ENCODE measurements around the gene STK11. TPM values are rescaled to one million over a fixed set of nuclear protein-coding genes. Genes with fewer than 3 reads are reported as not detected.

STK11 gene
- total RNA-seq, 4 donors from 2014 or later: 52.2 to 95.7 (median 73.2) TPM

DNA sequence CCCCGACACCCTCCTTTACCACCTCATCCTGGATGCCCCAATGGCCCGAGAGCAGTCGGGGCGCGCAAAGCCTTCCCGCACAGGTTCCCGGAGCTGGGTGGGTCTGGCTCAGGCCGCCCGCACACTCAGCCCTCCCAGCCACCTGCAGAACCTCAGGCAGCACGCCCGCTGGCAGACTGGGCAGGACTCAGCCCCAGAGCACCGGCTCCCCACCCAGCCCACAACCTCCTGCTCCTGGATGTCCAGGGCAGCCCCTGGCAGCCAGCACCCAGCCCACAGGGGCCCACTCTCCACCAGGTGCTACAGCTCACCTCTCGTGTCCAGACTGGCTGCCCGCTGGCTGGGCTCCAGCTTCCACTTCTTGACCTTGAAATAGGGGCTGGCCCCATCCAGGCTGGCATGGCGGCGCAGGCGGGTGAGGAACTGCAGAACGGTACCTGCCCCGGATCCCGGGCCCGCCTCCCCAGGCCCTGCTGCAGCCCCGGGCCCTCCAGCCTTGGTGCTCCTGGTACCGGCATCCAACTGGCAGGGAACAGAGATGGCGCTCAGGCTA is 27.6 kb downstream of the STK11 start:
- Histone ChIP-seq H3K9me3 (no peaks in the 10 kb centered on the region), H3K27ac (replicated peaks in 1 of 4) (peak overlapping the region in 3 of 4 donors; percentile 35 to 46 (median 40)), H3K4me1 (peaks cover 25 to 44% (median 38%) of the 10 kb centered on the region in 4 donors), H3K27me3 (peaks cover 0 to 14% (median 2%) of the 10 kb centered on the region in 4 donors), H3K4me3 (no peak overlapping the region), H3K36me3 (peaks cover 1 to 9% (median 2%) of the 10 kb centered on the region in 4 donors)
- TF ChIP-seq POLR2AphosphoS5 (IDR thresholded peaks at IDR 0.05): no peak
- TF ChIP-seq EP300 (IDR thresholded peaks at IDR 0.05): no peak
- no peak for TF ChIP-seq POLR2A (IDR thresholded peaks at IDR 0.05; ENCODE audit: low read depth)
- TF ChIP-seq, protein P1, sequence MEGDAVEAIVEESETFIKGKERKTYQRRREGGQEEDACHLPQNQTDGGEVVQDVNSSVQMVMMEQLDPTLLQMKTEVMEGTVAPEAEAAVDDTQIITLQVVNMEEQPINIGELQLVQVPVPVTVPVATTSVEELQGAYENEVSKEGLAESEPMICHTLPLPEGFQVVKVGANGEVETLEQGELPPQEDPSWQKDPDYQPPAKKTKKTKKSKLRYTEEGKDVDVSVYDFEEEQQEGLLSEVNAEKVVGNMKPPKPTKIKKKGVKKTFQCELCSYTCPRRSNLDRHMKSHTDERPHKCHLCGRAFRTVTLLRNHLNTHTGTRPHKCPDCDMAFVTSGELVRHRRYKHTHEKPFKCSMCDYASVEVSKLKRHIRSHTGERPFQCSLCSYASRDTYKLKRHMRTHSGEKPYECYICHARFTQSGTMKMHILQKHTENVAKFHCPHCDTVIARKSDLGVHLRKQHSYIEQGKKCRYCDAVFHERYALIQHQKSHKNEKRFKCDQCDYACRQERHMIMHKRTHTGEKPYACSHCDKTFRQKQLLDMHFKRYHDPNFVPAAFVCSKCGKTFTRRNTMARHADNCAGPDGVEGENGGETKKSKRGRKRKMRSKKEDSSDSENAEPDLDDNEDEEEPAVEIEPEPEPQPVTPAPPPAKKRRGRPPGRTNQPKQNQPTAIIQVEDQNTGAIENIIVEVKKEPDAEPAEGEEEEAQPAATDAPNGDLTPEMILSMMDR (IDR thresholded peaks at IDR 0.05): no peak
- 92% methylated on average over 16 of the region's 24 CpGs for WGBS
- no peak for DNase-seq (ENCODE audit: extremely low spot score)
- intact Hi-C loops (cut with DNase I): no loop called here

DNA sequence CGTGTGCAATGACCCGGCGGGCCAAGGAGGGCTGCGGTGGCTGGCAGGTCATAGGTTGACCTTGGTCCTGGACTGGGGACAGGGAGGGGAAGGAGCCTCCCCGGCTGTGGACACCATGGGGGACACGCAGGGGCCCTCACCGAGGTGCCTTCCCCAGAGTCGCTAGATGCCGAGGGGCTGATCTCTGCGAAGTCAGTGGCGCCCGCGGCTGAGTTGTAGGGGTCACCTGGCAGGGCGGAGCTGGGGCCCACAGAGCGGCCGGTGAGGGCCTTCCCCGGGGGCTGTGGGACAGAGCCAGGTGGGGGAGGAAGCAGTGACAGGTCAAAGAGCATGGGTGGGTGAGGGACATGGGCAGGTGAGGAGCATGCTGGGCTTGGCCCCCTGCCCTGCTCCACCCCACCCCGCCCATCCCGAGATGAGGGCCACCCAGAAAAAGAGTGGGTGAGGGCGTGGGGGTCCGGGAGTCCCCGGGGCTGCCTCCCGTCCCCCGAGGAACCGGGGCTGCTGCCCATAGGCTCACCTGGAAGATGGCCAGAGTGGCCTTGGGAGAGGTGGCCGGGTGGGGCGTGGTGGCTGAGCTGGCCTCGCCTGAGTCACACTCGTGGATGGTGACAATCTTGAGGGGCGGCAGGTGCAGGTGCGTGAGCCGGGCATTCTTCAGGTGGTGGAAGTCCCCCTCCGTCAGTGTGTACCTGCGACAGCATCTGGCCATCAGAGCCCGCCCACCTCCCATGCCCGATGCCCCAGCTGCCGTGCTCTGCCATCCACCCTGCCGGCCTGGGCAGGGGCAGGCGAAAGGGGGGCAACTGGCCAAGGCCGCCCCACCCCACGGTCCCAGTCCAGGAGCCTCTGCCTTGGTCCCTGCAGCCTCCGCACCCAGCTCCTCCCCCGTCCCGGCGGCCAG is 28.7 kb downstream of the STK11 start:
- no peak overlapping the region for H3K4me3 ChIP-seq
- H3K36me3 ChIP-seq: peaks cover 0 to 3% (median 0%) of the 10 kb centered on the region in 4 donors
- intact Hi-C loops (cut with DNase I): no loop called here
- 98% methylated on average over 17 of the region's 45 CpGs for WGBS
- no peak overlapping the region for H3K27ac ChIP-seq (replicated peaks in 1 of 4)
- peaks cover 0 to 14% (median 2%) of the 10 kb centered on the region in 4 donors for H3K27me3 ChIP-seq
- no peaks in the 10 kb centered on the region for H3K9me3 ChIP-seq
- DNase-seq (ENCODE audit: extremely low spot score): no peak
- peaks cover 31 to 54% (median 44%) of the 10 kb centered on the region in 4 donors for H3K4me1 ChIP-seq
- no peak for TF ChIP-seq EP300 (IDR thresholded peaks at IDR 0.05)
- TF ChIP-seq POLR2AphosphoS5 (IDR thresholded peaks at IDR 0.05): no peak
- TF ChIP-seq POLR2A (IDR thresholded peaks at IDR 0.05; ENCODE audit: low read depth): no peak
- TF ChIP-seq, protein P1 (IDR thresholded peaks at IDR 0.05): no peak

GRCh38 chr19:1234955-1235380 is 29.4 kb downstream of the STK11 start:
- Histone ChIP-seq H3K9me3 (no peaks in the 10 kb centered on the region), H3K27ac (replicated peaks in 1 of 4) (no peak overlapping the region), H3K36me3 (peaks cover 0 to 3% (median 0%) of the 10 kb centered on the region in 4 donors), H3K4me1 (peaks cover 35 to 61% (median 50%) of the 10 kb centered on the region in 4 donors), H3K4me3 (no peak overlapping the region), H3K27me3 (peaks cover 0 to 14% (median 2%) of the 10 kb centered on the region in 4 donors)
- intact Hi-C loops (cut with DNase I): no loop called here
- TF ChIP-seq EP300 (IDR thresholded peaks at IDR 0.05) (no peak), POLR2AphosphoS5 (IDR thresholded peaks at IDR 0.05) (no peak), POLR2A (IDR thresholded peaks at IDR 0.05; ENCODE audit: low read depth) (no peak)
- TF ChIP-seq, protein P1 (IDR thresholded peaks at IDR 0.05): no peak
- no peak for DNase-seq (ENCODE audit: extremely low spot score)
- WGBS: 95% methylated on average over 17 of the region's 43 CpGs

DNA sequence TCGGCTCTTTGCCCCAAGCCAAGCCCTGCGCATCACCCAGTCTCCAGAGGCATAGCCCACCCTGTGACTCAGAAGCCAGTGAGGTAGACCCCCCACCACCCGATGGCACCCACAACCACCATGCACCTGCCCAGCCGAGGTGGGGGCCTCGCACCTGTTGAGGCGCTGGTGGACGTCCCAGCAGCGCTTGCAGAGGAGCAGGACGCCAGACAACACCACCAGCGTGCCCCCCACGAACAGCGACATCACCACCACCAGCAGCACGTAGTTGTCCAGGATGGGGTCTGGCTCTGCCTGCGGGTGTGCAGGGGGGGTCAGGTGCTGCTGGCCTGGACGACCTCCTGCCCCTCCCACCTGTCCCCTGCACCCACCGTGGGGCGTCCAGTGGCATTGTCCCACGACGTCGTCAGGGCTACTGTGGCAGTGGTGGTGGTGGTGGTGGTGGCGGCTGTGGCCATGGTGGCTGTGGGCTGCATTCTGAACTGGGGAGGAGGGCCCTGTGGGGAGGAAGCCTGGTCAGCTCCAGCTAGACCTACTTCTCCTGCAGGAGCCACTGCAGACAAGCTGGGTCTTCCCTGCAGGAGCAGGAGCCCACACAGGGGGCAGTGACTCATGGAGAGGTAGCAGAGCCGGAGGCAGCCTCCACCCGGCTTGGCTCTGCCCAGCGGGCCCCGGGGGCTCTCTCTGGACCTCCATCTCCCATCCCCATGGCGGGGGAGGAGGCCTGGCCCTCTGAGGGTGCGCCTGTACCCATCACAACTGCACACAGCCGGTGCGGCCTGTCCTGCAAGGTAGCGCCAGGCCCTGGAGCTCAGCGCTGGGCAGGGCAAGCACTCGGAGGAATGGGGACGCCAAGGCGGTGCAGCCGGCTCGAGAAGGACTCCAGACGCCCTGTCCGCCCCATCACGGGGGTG is 30.3 kb downstream of the STK11 start:
- peaks cover 0 to 14% (median 2%) of the 10 kb centered on the region in 4 donors for H3K27me3 ChIP-seq
- H3K4me3 ChIP-seq: peak overlapping the region in 1 of 4 donors; percentile 60
- intact Hi-C loops (cut with DNase I): no loop called here
- 83% methylated on average over 20 of the region's 39 CpGs for WGBS
- H3K27ac ChIP-seq (replicated peaks in 1 of 4): no peak overlapping the region
- peaks cover 43 to 70% (median 58%) of the 10 kb centered on the region in 4 donors for H3K4me1 ChIP-seq
- DNase-seq (ENCODE audit: extremely low spot score): no peak
- TF ChIP-seq POLR2AphosphoS5 (IDR thresholded peaks at IDR 0.05) (no peak), EP300 (IDR thresholded peaks at IDR 0.05) (no peak), POLR2A (IDR thresholded peaks at IDR 0.05; ENCODE audit: low read depth) (no peak)
- TF ChIP-seq, protein P1 (IDR thresholded peaks at IDR 0.05): no peak
- peaks cover 0 to 3% (median 0%) of the 10 kb centered on the region in 4 donors for H3K36me3 ChIP-seq
- H3K9me3 ChIP-seq: no peaks in the 10 kb centered on the region
